ENCODE measurements around the gene FAM72C.
"Not testable (repeated sequence)": the region's sequence is repeated elsewhere in the genome, so short reads cannot be mapped to it uniquely, and the experiment has no call there.

FAM72C gene

DNA sequence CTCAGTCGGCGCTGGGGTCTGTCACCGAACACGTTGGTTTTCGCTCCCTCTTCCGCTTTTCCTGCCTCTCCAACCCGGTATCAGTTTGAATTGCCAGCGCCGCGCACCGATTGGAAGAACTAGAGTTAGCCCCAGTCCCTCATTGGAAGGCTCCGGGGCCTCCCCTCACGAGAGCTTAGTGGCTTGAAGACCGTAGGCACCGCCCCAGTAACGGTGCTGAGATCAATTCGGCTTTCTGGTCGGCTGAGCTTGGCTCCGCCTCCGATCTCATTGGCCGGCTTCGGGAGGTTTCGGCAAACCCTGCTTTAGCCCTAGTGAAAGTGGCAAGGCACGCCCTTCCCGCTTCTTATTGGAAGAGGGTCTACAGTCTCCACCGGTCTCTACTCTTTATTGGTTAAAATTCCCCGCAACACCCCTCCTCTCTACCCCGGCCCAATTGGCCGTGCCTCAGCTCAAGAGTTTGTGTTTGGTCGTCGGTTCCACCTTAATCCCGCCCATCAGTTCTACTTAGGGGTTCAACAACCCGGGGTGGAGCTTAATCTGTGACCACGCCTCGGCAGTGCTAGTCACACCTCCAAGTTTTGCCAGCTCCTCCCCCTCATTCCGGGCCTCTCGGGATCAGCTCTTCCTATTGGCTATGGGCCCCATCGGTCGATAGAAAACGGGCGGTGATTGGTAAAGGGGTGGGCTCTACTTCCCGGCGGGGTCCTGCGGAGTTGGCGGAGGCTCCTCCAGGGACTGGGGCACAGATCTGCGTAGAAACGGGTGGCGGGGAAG lies at the start of gene FAM72C:
Gene FAM72C, minus strand, starts transcription at position 63 of the 777 bp plus-strand sequence. CDS start 845 bp downstream, outside the sequence.
- not testable (repeated sequence) for DNase-seq (ENCODE audit: low read depth)

DNA sequence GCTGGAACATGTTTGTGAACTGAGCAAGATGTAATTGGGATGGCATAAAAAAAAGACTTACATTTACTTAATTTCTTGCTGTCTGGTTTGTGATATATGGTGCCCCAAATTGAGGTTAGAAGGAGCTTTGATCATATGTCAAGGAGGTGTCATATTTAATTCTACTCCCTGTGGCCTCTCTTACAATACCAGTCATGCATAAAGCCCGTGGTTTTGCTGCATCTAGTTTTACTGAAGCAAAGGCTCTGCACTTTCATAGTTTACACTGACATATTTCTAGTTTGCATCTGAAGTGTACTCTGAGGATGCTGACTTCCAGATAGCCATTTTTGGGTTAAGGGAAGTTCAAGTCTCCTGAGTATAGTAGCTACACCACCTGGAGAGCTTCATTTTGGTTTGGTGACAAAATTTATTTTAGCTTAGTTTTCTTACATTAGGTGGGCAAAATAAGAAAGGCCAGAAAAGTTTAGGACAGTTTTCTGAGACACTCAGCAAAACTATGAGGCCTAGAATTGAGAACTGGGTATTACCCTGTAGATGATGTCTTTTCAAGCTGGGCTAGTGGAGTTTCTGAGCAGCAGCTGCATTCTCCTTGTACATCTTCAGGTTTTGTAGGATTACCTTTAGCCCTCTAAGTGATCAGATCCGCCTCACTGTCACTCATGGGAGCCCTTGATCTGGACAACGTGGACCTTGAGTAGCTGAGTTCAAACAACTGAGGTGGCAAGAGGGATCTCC lies 48.4 kb upstream of the FAM72C start:
- not testable (repeated sequence) for DNase-seq (ENCODE audit: low read depth)

DNA sequence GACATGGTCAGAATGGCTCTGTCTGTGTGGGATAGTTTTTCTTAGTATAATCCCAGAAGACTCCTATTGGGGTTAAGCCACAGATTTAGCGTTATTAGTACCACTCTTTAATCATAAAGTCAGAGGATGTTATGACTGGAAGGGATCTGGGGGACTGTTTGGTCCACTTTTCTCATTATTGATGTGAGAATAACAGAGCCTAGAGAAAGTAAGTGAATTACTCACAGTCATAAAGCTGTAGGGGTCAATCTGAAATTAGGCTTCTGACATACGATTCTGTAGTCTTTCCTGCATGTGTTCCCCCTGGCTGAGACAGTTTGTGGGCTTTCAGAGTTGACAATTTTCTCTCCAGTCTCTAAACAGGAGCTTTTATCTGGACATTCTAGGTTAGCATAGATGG lies 47.3 kb upstream of the FAM72C start:
- not testable (repeated sequence) for DNase-seq (ENCODE audit: low read depth)

DNA sequence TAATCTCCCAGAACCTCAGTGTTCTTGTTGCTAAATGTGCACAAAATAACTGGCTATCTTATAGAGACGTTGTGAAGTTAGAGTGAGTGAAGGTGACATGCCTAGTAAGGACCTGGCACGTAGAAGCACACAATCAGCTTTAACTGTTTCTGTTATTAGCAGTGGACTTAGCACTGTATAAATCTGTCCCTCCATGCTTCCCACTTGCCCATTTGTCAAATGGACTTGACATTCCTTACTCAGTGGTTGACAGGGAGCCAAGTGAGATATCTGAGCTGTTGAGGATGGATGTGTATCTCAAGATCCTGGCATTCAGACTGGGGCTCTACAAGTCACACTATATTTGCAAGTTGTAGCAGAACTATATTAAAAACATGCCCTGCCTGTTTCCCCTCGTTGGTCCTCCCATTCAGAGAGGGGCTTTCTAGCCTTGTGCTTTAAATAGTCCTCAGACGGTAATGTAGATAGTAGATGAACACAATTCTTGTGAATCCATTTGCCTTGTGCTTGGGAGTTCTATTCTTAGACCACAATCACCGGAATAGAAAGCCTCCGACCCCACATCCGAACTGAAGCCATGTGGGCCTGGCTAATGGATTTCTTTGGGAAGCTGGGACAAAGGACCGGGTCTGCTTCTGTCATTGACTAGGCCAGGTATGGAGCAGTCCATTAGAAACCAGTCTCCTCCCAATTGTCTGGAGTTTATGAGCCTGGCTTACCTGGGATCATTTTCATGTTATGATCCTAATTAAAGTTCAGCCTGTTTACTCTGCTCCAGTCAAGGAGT lies 43.6 kb upstream of the FAM72C start:
- DNase-seq (ENCODE audit: low read depth): not testable (repeated sequence)

DNA sequence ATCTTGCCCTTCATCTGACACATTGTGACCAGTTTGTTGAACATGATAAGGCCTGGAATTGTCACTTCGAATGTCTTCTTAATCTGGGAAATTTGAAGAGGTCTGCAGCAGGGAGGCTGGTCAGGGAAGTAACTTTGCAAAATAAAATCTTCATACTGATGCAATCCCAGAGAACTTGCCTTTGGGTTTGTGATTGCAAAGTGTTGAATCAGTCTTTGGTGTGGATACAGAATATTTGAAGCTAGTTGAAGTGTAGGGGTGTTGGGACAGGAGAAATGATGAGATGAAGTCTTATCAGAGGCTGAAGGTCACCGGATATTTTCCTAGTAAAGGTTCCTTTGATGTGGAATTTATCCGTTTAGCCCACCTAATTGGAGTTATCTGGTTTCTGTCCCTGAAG lies 42.7 kb upstream of the FAM72C start:
- not testable (repeated sequence) for DNase-seq (ENCODE audit: low read depth)

DNA sequence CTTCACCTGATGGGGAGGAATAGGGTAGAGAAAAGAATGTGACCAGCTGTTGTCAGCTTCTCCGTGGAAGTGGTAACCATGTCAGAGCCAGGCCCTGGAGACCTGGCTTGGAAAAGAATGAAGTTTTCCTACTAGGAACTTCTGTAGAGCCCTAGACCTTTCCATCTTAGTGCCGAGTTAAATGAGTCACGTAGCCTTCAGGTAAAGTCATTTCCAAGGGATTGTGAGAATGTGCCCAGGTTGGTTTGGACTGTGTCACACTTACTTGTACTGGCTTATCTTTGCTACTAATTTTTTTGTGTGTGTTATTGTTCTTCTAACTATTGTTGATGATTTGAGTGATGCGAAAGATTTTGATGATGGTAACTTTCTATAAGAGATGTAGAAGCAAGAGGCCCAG lies 42.3 kb upstream of the FAM72C start:
- not testable (repeated sequence) for DNase-seq (ENCODE audit: low read depth)

DNA sequence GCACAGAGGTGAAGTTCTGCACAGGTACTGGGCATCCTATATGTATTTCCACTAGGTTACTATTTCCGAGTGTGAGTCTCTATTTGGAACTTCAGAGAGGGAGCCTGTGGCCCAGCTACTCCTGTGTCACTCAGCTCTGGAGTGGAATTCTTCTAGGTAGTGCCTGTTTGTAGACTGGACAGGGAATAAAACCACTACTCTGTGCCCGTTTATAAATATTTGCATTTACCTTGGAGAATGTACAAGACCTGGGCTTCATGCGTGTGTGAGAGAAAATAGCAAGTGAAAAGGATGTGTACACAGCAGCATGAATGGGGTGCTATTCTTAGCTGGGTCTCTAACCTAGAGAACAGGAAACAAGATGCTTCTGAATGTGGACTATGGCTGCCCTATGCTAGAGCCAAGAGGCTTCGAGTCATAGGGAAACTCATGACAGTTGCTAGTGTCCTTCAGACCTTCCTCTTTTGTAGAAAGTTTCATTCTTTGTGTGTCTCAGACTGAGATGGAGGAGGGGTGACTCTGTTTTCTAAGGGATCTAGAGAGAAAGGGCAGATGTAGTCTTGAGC lies 40.5 kb upstream of the FAM72C start:
- DNase-seq (ENCODE audit: low read depth): not testable (repeated sequence)

DNA sequence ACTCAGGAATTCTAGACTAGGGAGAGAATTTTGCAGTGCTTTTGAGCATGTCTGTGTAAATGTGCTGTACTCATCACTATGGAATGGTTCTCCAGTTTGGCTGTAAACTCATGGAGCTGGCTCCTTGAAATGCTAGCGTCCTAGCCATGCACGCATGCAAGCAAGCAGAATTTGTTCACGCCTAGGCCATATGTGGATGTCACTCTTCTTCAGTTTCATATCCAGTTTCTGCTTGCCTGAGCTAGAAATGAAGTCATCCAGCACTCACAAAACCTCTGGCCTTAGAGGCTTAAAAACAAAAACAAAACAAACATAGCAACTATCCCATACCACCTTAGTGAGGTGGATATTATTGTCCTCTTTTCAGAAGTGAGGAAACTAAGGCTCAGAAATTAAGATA lies 37.6 kb upstream of the FAM72C start:
- DNase-seq (ENCODE audit: low read depth): not testable (repeated sequence)

DNA sequence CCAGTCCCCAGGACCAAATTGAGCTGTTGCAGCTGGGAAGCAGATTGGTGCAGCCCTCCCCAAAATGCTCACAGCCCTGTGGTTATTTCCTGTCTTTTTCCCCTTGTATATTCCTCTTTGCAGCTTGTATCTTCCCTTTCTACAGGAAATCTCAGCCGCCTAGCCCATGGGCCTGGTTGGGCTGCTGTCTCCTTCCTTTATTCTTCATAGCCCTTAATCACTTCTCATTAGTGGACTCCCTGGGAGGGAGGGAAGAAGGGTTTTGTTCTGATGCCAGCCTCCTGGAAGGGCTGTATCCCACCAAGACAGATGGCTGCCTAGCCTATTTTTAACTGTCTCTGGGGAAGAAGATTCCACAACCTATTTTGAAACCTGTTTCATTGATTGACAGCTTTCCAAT lies 32.5 kb upstream of the FAM72C start:
- not testable (repeated sequence) for DNase-seq (ENCODE audit: low read depth)

DNA sequence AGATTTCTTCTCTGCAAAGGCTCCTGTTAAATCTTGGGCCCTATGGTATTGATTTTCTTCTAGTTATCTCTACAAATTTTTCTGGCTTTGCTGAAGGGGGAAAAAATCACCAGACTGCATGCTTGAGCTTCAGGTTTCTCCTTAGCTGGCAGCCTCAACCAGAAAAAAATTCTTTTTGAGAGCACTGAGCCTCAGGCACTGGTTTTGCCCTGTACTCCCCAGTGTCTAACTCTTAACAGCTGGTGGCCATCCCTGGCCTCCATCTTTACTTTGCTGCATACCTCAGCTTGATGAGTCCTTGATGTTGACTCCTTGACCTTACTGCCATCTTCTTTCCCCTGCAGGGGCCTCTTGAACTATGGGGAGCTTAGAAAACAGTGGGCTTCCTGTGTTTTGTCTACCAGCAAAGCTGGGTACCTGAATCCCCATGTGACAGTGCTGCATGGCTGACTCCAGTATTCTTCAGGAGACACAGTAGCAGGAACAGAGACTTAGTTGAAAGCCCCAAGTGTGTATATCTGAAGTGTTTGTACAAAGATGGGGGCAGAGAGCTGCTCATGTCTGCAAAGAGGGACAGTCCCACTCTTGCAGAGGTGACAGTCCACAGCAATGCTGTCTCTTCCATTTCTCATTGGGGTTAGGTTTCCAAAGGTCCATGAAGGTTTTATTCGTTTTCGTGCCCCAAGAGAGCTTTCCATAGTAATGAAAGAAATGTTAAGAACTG lies 31.7 kb upstream of the FAM72C start:
- not testable (repeated sequence) for DNase-seq (ENCODE audit: low read depth)

DNA sequence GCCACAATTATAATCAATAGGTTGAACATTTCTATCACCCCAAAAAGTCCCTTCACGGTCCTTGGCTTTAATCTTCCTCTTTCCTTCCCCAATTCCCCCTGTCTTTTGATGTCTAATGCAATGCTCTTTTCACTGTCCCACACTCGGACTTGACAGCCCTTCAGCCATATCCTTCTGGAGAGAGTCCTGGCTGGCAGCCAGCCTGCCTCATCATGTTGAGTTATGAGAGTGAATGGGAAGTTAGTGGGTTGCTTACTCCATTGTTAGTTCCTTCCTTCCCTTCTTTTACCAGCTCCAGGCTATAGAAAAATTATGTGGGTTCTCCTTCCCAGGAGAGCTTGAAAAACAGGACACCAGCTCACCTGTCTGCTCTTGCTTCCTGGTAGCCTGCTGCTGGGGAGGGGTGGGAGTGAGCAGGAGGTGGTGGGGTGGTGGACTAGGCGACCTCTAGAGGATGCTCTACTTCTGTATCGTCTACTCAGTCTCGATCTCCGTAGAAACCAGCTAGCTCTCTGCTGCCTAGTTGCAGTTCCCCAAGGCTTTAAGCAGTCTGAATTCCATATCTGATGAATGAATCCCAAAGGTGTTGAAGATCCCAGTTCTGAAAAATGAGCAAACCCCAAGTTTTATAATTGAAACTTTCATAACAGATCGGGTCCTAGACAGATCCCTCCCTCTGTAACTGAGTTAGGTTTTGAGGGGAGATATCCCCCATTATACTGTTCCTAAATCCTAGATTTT lies 30.5 kb upstream of the FAM72C start:
- not testable (repeated sequence) for DNase-seq (ENCODE audit: low read depth)

DNA sequence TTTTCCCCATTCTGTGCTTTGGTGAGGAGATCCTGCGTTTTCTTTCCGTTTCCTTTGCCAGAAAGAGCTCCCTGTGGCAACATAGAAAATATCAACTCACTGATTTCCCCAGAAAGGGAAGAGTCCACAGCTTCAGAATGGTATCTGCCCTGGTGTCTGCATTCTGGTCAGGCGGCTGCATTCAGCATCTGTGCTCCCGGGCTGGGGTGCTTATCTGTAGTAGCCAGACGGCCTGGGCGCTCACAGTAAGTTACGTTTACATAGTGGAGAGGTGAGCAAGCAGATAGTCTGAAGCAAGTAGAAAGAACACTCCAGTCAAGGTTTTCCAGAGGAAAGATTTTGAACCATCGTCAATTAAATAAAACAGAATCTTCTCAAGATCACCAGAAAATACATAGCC lies 29.3 kb upstream of the FAM72C start:
- DNase-seq (ENCODE audit: low read depth): not testable (repeated sequence)

DNA sequence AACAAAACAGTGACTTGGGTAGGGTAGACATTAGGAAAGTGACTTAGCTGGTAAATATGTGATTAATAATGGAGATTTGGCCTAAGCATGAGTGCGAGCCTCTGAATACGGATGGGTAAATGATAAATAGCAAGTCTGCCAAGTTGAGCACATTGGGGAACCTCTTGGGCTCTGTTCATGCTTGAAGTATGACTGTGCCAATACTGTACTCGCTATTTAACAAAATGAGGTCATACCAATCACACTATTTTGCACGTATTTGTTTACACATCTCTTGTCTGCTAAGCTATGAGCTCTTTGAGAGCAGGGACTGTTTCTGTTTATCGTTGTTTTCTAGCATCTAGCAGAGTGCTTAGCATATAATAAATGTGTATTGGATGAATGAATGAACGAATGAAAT lies 24.2 kb upstream of the FAM72C start:
- not testable (repeated sequence) for DNase-seq (ENCODE audit: low read depth)

DNA sequence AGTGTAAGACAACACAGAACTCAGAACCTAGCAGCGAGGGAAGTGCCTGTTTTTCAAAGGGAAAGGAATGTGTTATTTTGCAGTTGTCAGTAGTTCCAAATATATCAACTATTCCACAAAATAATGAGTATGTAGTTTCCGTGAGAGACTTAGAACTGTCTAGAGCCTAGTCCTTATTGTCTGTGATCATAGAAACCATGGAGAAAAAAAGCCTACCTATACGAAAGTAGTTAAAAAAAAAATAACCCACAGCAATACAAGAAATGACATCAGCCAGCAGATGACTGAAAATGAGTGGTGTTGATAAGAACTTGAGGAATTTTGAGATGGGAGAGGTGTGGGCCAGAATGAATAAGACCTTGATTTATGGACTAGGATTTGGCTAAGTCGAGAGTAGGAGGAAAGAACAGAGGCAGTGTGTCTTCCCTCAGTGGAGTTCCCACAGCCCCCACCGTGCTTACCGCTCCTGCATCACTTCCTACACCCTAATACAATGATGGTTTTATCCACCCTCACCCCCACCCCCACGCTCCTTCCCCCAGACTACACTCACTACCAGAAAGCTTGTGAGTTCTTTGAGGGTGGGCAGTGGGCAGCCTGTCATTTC lies 21.6 kb upstream of the FAM72C start:
- not testable (repeated sequence) for DNase-seq (ENCODE audit: low read depth)

DNA sequence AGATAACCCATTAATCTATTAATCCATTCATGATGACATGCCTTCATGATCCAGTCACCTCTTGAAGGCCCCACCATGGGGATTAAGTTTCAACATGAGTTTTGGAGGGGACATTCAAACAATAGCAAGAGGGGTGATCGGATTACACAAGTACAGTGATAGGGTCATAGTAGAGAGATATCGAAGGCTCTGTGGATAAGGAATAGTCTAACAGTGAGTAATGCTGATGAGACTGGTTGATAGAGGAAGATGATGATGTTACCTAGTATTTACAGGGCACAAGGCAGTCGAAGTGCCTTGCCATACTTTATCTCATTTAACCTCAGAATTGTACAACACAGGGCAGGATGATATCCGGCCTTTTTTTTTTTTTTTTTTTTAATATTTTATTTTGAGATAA lies 18.9 kb upstream of the FAM72C start:
- not testable (repeated sequence) for DNase-seq (ENCODE audit: low read depth)

DNA sequence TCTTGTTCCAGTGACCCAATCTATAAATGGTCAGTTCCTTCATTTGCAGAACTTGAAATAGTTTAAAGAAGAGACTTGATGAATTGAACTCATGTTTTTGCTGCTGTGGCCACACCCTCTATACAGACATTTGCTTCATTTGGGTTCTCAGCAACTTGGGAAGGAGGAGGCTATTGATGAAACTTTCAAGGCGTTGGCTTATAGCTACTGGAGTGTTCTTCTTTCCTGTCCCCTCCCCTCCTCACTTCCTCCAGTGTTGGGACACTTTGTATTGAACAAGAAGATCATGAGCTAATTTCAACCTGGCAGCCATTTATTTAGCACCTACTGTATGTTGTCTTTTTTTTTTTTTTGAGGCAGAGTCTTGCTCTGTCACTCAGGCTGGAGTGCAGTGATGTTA lies 17.9 kb upstream of the FAM72C start:
- not testable (repeated sequence) for DNase-seq (ENCODE audit: low read depth)

DNA sequence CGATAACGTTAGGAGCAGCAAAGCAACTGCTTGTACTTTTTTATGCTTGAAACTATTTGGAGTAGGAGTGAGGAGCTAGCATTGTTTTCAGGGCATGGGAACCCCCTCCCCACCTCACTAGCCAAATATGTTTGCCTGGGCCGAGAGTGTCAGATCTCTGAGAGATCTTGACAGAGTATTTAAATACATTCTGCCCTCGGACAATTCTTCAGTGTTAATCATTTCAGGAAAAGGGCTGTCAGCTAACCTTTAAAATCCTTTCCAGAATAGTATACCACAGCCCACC lies 17.6 kb upstream of the FAM72C start:
- not testable (repeated sequence) for DNase-seq (ENCODE audit: low read depth)

DNA sequence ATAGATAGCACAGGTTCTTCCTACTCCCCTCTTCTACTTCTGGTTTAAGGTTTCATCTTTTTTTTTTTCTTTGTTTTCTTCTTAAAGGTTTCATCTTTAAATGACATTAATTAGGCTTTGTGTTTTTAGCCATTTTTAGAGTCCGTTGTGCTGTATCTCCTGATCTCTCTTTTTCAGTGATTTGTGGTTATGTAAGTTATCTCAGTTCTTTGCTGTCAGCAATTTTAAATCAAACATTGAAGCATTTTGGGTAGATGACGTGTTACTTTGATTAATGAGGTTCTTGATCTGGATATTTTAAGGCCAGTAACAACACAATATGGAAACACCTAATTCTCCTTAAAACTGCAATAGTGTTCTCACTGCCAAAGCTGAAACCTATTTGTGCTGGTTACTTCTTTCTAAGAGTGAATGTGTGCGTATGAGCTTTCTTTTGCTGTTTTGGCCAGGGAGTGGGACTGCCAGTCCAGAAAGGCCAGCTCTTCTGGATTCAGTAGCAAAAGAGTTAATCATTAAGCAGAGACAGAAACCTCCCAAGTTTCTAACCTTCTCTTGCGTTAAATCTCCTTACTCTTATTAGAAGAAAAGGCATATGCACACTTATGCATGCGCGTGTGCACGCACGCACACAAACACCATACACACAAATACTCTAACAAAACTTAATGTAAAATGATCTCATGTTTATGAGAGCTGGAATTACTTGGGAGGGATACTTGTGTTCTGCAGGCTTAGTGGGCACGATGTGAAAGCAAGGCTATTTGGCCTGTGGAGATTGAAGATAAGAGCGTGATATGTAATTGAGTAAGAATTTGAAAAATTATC lies 17.0 kb upstream of the FAM72C start:
- not testable (repeated sequence) for DNase-seq (ENCODE audit: low read depth)

DNA sequence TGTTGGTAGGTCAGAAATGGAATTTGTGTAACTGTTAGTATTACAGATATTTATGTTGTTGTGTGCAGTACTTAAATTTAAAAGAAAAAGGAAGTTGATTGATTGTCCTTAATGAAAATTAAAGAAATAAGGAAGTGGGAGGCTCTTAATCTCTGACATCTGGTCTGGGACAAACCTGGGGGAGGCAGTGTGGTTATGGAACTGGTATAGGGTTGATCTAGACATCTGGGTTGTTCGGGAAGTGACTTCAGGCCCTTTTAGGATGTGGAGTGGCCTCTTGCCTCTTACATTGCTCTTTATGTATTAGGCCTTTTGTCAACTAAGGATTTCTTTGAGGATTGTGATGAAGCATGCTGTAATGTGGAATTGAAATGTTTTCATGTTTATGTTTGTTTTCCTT lies 16.1 kb upstream of the FAM72C start:
- not testable (repeated sequence) for DNase-seq (ENCODE audit: low read depth)

All from T-helper 22 cell (primary cell).